Smooth muscle cell (in vitro differentiated cells): Measurements from ENCODE around the gene CPLX1. TPM values are rescaled to one million over a fixed set of nuclear protein-coding genes. Genes with fewer than 3 reads are reported as not detected.

Experiments
- DNase-seq: peaks from one replicate; lab custom pipeline; 2025; ENCODE audit not compliant: unreplicated experiment; lab: John Stamatoyannopoulos, UW
- H2AFZ ChIP-seq: fragments of 200-600 bp; sonication (generic); 2 replicates; pipeline ENCODE4 v1.6.0; 2016; ENCODE audit warnings: antibody characterized with exemption, low read depth, mild to moderate bottlenecking
- H3F3A ChIP-seq: fragments of 200-600 bp; sonication (generic); 2 replicates; pipeline ENCODE4 v1.6.0; 2017; ENCODE audit warnings: antibody characterized with exemption, low read depth
- H3K27ac ChIP-seq: fragments of 200-600 bp; sonication (generic); 2 replicates; pipeline ENCODE4 v1.5.1; 2016; ENCODE audit warnings: low read depth, mild to moderate bottlenecking
- H3K27me3 ChIP-seq: fragments of 200-600 bp; sonication (generic); 2 replicates; pipeline ENCODE4 v1.6.1; 2016; ENCODE audit warnings: low read depth, mild to moderate bottlenecking
- H3K36me3 ChIP-seq: fragments of 200-600 bp; sonication (generic); 2 replicates; pipeline ENCODE4 v1.5.1; 2016; ENCODE audit warnings: low read depth
- H3K4me1 ChIP-seq: fragments of 200-600 bp; sonication (generic); 2 replicates; pipeline ENCODE4 v1.5.1; 2016; ENCODE audit warnings: low read depth
- H3K4me2 ChIP-seq: fragments of 200-600 bp; sonication (generic); 2 replicates; pipeline ENCODE4 v1.6.0; 2016; ENCODE audit warnings: mild to moderate bottlenecking
- H3K4me3 ChIP-seq: fragments of 200-600 bp; sonication (generic); 2 replicates; pipeline ENCODE4 v1.5.1; 2016; ENCODE audit warnings: mild to moderate bottlenecking
- H3K79me2 ChIP-seq: fragments of 200-600 bp; sonication (generic); 2 replicates; pipeline ENCODE4 v1.6.0; 2016; ENCODE audit warnings: low read depth, mild to moderate bottlenecking
- H3K9ac ChIP-seq: fragments of 200-600 bp; sonication (generic); 2 replicates; pipeline ENCODE4 v1.6.0; 2016; ENCODE audit warnings: low read depth
- H3K9me3 ChIP-seq: fragments of 200-600 bp; sonication (generic); replicated peaks from 2 replicates; pipeline ENCODE4 v1.5.1; 2016; ENCODE audit warnings: low read depth
- H4K20me1 ChIP-seq: fragments of 200-600 bp; sonication (generic); 2 replicates; pipeline ENCODE4 v1.6.0; 2016; ENCODE audit warnings: low read depth
- CTCF ChIP-seq: fragments of 200-600 bp; sonication (generic); IDR thresholded peaks from 2 replicates; pipeline ENCODE4 v1.5.1; 2017; ENCODE audit warnings: borderline replicate concordance, mild to moderate bottlenecking, antibody characterized with exemption; ENCODE audit not compliant: insufficient read depth, poor library complexity, severe bottlenecking
- WGBS: methylation state at CpG from one replicate; pipeline ENCODE4 v1.1.7; 2016; ENCODE audit warnings: low lambda C conversion rate; 5-methylcytosine and 5-hydroxymethylcytosine counted together
- polyA plus RNA-seq: library from polyadenylated mRNA; unstranded; fragments of >200 nt; fragmentation: Nextera tagmentation; extraction: Ambion mirVana; gene quantifications from 2 replicates; pipeline ENCODE4 v1.2.1, GENCODE V29; 2016
- total RNA-seq: library from RNA; depleted of rRNA; stranded (reverse); fragments of >200 nt; gene quantifications from 2 replicates; pipeline ENCODE4 v1.2.3, GENCODE V29; 2014

CPLX1 gene
- total and polyA plus RNA-seq, 2 experiments from 2014 or later = not detected

- Histone ChIP-seq H3K4me2 (no peak overlapping the region), H3K4me3 (no peak overlapping the region), H3K27ac (no peak overlapping the region), H3K9ac (no peak overlapping the region), H3K79me2 (no peaks in the 10 kb centered on the region), H3K36me3 (no peaks in the 10 kb centered on the region), H4K20me1 (no peaks in the 10 kb centered on the region), H3K4me1 (peaks cover 5% of the 10 kb centered on the region), H3K27me3 (peaks cover 62% of the 10 kb centered on the region), H3K9me3 (no peaks in the 10 kb centered on the region), H2AFZ (no peak overlapping the region), H3F3A (no peaks in the 10 kb centered on the region)
- no peak for DNase-seq
- TF ChIP-seq CTCF = no peak
- 65% methylated on average over 19 of the region's 19 CpGs for WGBS
These were observed 31.8 kb downstream of the CPLX1 start for GRCh38 chr4:793941-794621.

GRCh38 chr4:793093-793861 lies 32.7 kb downstream of the CPLX1 start:
- Histone ChIP-seq H3K4me3 (no peak overlapping the region), H4K20me1 (no peaks in the 10 kb centered on the region), H3K27me3 (peaks cover 64% of the 10 kb centered on the region), H3F3A (no peaks in the 10 kb centered on the region), H3K9ac (no peak overlapping the region), H2AFZ (no peak overlapping the region), H3K4me2 (no peak overlapping the region), H3K9me3 (no peaks in the 10 kb centered on the region), H3K36me3 (no peaks in the 10 kb centered on the region), H3K4me1 (peaks cover 5% of the 10 kb centered on the region), H3K79me2 (no peaks in the 10 kb centered on the region), H3K27ac (no peak overlapping the region)
- 57% methylated on average over 11 of the region's 19 CpGs for WGBS
- TF ChIP-seq CTCF = no peak
- no peak for DNase-seq

- H3K4me1 ChIP-seq = peaks cover 5% of the 10 kb centered on the region
- no peak overlapping the region for H2AFZ ChIP-seq
- no peak for DNase-seq
- H3K4me2 ChIP-seq = no peak overlapping the region
- no peak for TF ChIP-seq CTCF
- no peak overlapping the region for H3K4me3 ChIP-seq
- H3K27me3 ChIP-seq = peaks cover 70% of the 10 kb centered on the region
- H4K20me1 ChIP-seq = no peaks in the 10 kb centered on the region
- H3K27ac ChIP-seq = no peak overlapping the region
- H3K36me3 ChIP-seq = no peaks in the 10 kb centered on the region
- WGBS = 91% methylated on average over 15 of the region's 17 CpGs
- no peaks in the 10 kb centered on the region for H3K79me2 ChIP-seq
- no peaks in the 10 kb centered on the region for H3K9me3 ChIP-seq
- H3K9ac ChIP-seq = no peak overlapping the region
- H3F3A ChIP-seq = no peaks in the 10 kb centered on the region
These were observed 33.3 kb downstream of the CPLX1 start for GRCh38 chr4:792626-793092.
